NCI-H2196 treated with DMSO at 0.1 percent for 48 hours (cell line): Measurements from ENCODE around the gene ZBTB7C.

Experiments
- DNase-seq: peaks from one replicate; lab custom pipeline; 2025; ENCODE audit not compliant: unreplicated experiment; lab: John Stamatoyannopoulos, UW

The ZBTB7C gene

DNA sequence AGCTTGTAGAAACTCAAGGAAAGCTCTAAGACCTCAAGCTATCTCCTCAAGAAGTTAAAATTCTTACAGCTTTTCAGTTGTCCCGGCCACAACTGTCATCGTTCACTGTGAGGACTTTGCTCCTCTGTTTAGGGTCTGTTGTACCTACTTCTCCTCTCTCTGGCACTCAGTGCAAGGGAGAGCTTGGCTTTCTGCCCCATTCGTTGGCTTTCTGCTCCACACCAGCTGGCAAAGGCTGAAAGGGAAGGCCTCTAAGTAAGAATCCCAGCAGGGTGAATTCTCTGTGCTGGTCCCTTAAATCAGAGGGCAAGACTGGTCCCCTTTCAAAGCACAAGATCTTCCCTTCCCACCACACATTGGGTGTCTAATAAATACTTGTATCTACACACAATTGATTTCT lies 17.3 kb downstream of the ZBTB7C start:
- no peak for DNase-seq

DNA sequence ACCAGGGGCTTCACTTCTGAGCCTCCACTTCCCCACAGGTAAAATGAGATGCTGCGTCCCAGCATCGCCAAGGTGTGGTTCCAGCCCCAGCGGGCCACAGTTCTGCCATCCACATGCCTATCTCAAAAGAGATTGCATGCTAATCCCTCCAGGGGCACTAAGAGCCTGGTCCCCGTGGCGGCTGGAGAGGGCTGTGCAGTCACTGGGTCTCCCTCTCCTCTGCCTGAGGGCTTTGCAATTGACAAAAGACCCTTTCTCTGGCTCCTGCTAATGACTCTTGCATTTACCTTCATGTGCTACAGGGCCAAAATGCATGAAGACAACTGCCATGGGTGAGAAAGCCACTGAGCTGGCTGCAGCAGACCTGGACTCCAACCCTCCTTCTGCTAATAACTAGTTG lies 18.5 kb downstream of the ZBTB7C start:
- no peak for DNase-seq

DNA sequence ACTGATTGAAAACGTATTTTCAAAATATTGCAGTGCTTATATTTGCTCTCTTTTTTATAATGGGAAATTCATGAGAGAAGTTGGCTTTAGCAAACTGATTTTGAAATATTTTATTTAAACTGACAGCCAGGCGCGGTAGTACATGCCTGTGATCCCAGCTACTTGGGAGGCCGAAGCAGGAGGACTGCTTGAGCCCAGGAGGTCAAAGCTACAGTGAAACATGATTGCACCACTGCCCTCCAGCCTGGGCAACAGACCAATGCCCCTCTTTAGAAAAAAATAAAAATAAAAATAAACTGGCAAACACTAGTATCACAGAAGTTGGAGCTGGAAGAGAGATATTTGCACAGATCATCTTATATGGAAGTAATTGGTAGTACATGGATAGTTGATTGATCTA lies 20.7 kb downstream of the ZBTB7C start:
- DNase-seq = no peak

GRCh38 chr18:48387300-48387699 lies 21.9 kb downstream of the ZBTB7C start:
- DNase-seq = no peak

DNA sequence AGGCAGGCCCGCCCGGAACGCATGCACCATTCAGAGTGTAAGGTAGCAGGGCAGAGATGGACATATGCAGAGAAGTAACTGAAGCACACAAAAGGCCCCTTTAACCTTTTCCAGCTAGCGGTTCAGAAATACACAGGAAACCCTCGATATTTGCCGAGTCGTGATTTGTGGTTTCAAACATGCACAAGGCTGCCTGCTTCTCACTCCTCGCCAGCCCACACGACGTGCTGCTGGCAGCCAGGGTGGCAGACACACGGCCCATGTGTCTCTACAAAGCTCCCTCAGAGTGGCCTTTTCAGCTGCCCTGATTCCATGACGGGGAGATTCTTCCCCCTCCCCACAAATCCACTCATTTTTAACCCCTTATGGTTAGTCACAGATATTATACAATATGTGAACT lies 23.6 kb downstream of the ZBTB7C start:
- DNase-seq = no peak

- DNase-seq = no peak
These were observed 32.2 kb downstream of the ZBTB7C start for GRCh38 chr18:48376934-48377333.

DNA sequence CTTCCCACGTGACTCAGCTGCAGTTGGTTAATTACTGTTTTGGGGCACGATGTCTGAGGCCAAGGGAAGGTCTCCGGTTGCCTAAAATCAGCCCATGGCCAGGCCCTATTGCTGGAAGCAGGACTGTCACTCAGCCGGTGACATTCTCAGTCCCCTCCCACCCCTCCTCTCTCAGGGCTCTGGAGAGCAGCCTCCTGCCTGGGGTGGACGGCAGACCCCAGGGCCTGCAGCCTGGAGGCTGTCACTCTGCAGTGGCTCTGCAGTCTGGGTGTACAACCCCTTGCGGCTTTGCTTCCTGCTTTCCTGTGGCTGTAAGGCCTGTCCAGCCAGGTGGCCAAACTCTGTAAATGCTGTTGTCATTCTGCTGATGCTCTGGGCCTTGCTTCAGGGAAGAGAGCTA lies 32.8 kb downstream of the ZBTB7C start:
- DNase-seq = no peak

GRCh38 chr18:48375150-48375800 lies 33.9 kb downstream of the ZBTB7C start:
- no peak for DNase-seq

DNA sequence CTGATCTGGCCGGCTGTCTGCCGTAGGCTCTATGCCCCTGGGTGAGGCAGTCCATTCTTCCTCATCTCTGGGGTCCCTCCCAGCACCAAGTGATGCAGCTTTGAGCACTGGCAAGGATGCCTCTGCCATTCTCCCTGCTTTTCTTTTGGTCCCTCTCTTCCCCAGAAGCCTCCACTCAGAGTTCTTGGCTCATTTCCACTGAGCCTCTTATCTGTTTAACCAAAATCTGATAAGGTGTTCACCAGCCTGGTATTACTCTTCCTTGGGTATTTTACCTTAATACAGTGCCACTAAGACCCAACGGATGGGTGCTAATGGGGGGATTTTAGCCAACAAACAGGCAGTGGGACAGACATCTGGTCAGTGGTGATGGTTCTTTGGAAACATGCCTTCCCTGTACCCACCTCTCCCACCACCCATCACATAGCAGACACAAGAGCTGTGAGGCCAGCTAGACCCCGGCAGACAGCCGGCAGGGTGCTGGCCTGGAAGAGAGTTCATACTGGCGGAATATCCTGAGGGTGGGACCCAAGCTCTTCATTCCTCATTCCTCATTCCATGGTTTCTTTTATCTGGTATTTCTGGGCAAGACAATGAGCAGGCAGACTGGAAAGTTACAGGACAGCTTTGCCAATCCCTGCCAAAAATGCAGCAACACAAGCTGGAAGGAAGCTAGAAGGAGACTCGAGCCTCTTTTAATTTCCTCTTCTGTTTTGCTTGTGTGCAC lies 34.6 kb downstream of the ZBTB7C start:
- no peak for DNase-seq

DNA sequence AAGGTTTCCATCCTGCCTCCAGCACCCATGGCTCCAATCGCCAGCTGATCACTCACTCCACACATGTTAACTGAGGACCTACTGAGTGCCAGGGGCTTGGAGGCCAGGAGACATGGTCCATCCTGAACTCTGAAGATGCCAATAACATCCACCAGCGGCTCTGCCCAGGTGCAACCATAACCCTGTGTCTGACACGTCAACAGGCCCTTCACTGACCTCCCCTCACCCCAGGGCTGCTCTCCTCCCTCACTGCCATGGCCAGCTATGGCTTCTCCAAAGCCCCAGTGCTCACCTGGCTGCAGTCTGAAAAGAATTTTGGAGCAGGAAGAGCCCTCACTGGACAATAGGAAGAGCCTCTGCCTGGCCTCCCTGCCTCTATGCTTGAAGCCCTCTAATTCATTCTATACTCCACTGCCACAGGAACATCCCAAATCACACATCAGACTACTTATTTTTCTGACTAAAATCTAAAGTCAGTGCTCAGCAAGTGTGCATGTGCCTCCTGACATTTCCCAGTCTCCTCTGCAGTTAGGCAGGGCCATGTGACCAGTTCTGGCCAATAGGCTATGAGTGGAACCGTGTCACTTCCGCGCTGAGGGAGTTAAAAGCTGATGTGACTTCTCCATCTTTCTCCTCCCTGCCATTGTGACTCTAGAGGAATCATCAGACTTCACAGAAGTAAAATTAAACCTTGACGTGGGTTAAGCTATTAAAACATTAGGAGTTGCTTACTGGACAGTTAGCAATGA lies 37.2 kb downstream of the ZBTB7C start:
- no peak for DNase-seq

- no peak for DNase-seq
These were observed 41.6 kb downstream of the ZBTB7C start for GRCh38 chr18:48367557-48367956.

DNA sequence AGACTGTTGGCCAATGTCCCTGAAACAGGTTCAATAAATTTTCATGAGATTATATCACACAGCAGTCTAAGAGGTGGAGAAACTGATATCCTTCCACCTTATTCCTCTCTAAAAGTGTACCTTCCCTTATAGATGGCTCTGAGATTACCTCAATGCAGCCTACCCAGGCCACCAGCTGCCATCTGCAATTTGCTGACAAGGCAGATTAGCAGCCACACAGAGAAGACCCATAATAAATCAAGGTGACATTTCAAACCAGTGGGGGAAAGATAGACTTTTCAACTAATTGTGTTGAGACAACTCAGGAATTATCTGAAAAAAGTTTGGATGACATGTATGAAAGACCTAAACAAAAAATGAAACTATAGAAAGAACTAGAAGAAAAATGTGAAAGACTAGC lies 43.2 kb downstream of the ZBTB7C start:
- no peak for DNase-seq

DNA sequence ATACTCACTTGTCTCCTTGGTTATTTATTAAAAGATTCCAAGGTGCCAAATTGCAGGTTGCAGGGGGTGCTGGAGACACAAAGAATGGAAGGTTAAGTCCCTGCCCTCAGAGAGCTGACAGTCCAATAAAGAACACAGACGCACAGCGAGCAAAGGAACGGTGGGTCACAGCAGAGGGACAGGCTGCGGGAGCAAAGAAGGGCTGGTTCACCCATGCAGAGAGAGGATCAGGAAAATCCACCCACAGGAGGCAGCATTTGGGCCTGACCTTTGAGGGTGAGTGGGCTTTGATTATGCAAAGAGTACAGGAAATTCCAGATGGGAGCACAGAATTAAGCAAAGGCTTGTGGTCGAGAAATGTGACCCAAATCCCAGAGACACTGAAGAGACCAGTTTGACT lies 45.0 kb downstream of the ZBTB7C start:
- no peak for DNase-seq

DNA sequence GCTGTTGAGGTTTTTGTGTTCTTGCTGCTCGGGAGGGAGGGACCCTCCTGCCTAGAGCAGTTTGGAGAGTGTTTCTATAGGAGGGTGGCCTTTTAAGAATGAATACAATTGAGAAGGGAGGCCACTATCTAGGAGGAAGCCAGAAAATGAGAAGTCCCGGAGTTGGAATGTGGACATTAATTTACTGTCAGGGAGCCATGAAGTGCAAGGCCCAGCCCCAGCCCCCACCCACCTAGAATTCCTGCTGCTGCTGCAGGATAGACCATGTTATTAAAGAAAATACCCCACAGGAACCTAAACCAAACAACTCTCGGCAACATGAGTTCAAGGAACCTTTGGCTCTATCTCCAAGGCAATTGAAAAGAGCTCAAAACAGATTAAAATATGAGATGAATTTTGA lies 46.0 kb downstream of the ZBTB7C start:
- DNase-seq = no peak

- no peak for DNase-seq
These were observed 47.4 kb downstream of the ZBTB7C start for GRCh38 chr18:48361801-48362200.

DNA sequence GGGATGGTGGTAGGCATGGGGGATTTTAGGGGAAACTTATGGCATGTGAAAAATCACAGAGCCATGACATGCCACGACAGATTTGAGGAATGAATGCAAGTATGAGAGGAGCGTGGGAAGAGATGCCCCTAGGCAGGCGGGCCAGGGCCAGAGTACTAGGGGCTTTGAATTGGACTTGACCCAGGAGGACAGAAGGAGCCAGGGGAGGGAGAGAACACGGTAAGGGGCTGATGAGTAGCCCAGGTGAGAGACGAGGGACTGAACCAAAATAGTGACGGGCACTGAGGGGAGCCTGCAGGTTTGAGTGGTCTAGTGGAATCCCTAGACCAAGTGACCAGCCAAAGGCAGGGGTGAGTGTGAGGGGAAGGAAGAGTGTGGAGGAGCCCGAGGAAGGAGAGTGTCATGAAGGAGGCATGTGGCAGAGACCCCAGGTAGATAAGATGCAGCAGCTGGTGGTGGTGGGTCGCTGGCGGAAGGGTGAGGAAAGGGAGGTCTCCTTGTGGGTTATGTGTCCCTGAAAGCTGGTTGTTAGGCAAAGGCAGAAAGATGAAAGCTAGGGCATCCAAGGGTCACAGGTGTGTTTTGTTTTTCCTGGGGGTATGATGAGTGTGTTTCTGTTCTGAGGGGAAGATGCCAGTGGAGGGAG lies 48.7 kb downstream of the ZBTB7C start:
- no peak for DNase-seq

DNA sequence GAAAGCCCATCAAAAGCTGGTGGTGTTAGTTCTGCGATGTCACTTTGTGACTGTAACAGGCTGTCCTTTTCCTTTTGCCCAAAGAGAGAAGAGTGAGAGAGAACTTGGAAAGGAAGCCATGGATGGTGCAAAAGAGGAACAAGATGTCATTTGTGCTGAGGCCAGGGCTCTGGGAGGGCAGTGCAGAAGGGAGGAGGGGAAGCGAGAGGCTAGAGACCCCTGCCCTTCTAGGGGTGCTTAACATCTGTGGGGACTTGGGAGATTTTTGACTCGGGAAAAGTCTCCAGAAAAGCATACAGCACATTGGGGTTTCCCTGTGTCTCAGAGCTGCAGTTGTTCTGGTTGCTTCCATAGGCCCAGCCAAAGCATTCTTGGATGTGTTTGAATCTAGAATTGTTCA lies 49.6 kb downstream of the ZBTB7C start:
- no peak for DNase-seq

- no peak for DNase-seq
These were observed 50.3 kb downstream of the ZBTB7C start for GRCh38 chr18:48358868-48359267.

- DNase-seq = no peak
These were observed 52.1 kb downstream of the ZBTB7C start for GRCh38 chr18:48356909-48357631.

DNA sequence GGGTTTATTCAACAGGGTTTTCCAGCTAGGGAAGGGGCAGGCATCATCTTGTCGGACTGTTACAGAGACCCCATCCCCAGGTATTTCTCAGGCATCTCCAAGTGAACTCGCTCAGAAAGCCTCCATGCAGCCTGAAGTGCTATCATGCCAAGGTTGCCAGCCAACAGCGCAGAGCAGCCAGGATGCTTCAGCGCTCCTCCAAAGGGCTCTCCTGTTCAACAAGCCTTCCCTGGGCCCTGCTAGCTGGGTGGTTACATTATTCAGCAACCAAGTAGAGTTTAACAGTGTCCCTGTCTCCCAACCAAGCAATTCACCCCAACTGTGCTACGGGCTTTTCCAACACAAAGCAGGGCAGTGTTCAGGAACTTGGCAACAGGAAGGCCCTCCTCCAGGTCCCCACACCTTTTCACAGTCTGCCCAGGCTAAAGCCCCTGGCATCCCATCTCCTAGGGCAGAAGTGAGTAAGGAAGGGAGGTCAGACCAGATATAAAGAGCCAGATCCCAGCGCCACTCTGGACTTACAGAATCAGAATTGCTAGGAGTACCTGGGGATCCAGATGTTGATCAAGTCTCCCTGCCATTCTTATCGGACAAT lies 52.9 kb downstream of the ZBTB7C start:
- no peak for DNase-seq
